HCT116 (cell line): ENCODE data around the gene CRNN.

Experiments used
- YY1 ChIP-seq: IDR thresholded peaks from 2 replicates; pipeline ENCODE4 v1.6.1; 2011; ENCODE audit warnings: low read length, low read depth, moderate library complexity, mild to moderate bottlenecking; ENCODE audit not compliant: insufficient replicate concordance; ENCODE audit errors: extremely low read depth
- TF ChIP-seq, protein P1 (sequence below), 3 experiments: fragments of 200-600 bp in 1 of 3; sonication (generic) in 1 of 3; IDR thresholded peaks in 2 of 3; conservative IDR thresholded peaks in 1 of 3; 2 replicates each; pipeline ENCODE4 v1.5.1; 2012 to 2017; ENCODE audit warnings: low read depth in 2 of 3, low read length in 2 of 3, antibody characterized with exemption in 1 of 3, borderline replicate concordance in 1 of 3, control low read depth in 1 of 3, mild to moderate bottlenecking in 1 of 3, mixed read lengths in 1 of 3, mixed run types in 1 of 3, moderate library complexity in 1 of 3; ENCODE audit not compliant: insufficient read depth in 1 of 3
- TF ChIP-seq, protein P2 (sequence below): IDR thresholded peaks from 2 replicates; pipeline ENCODE4 v1.6.1; 2012; ENCODE audit warnings: low read depth
- TF ChIP-seq, protein P3 (sequence below): IDR thresholded peaks from 2 replicates; pipeline ENCODE4 v1.6.1; 2012

DNA sequence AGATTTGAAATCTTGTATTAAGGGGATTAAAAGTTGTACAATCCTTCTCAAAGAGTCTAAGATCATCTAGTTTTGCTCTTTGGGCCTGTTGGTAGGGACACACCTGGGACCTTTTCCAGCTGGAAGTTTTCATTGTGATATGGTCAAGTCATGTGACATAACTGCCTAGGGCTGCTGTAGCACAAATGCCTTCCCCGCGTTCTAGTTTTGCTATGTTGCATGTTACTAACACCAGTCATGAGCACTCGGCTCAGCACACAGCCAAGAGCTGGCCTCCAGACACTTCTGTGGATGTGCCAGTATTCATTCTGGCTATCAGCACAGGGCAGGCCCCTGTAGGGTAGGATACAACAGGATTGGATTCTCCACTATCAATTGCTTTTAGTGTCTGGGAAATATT is 39.6 kb downstream of the CRNN start:
- TF ChIP-seq, protein P1, sequence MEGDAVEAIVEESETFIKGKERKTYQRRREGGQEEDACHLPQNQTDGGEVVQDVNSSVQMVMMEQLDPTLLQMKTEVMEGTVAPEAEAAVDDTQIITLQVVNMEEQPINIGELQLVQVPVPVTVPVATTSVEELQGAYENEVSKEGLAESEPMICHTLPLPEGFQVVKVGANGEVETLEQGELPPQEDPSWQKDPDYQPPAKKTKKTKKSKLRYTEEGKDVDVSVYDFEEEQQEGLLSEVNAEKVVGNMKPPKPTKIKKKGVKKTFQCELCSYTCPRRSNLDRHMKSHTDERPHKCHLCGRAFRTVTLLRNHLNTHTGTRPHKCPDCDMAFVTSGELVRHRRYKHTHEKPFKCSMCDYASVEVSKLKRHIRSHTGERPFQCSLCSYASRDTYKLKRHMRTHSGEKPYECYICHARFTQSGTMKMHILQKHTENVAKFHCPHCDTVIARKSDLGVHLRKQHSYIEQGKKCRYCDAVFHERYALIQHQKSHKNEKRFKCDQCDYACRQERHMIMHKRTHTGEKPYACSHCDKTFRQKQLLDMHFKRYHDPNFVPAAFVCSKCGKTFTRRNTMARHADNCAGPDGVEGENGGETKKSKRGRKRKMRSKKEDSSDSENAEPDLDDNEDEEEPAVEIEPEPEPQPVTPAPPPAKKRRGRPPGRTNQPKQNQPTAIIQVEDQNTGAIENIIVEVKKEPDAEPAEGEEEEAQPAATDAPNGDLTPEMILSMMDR (IDR thresholded peaks at IDR 0.05 in 2 of 3, conservative IDR thresholded peaks at IDR 0.05 in 1 of 3; ENCODE audit: borderline replicate concordance in 1 of 3, insufficient read depth in 1 of 3, low read depth in 2 of 3, low read length in 2 of 3), result no peak
- TF ChIP-seq, protein P2, sequence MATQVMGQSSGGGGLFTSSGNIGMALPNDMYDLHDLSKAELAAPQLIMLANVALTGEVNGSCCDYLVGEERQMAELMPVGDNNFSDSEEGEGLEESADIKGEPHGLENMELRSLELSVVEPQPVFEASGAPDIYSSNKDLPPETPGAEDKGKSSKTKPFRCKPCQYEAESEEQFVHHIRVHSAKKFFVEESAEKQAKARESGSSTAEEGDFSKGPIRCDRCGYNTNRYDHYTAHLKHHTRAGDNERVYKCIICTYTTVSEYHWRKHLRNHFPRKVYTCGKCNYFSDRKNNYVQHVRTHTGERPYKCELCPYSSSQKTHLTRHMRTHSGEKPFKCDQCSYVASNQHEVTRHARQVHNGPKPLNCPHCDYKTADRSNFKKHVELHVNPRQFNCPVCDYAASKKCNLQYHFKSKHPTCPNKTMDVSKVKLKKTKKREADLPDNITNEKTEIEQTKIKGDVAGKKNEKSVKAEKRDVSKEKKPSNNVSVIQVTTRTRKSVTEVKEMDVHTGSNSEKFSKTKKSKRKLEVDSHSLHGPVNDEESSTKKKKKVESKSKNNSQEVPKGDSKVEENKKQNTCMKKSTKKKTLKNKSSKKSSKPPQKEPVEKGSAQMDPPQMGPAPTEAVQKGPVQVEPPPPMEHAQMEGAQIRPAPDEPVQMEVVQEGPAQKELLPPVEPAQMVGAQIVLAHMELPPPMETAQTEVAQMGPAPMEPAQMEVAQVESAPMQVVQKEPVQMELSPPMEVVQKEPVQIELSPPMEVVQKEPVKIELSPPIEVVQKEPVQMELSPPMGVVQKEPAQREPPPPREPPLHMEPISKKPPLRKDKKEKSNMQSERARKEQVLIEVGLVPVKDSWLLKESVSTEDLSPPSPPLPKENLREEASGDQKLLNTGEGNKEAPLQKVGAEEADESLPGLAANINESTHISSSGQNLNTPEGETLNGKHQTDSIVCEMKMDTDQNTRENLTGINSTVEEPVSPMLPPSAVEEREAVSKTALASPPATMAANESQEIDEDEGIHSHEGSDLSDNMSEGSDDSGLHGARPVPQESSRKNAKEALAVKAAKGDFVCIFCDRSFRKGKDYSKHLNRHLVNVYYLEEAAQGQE, result no peak
- TF ChIP-seq, protein P3, sequence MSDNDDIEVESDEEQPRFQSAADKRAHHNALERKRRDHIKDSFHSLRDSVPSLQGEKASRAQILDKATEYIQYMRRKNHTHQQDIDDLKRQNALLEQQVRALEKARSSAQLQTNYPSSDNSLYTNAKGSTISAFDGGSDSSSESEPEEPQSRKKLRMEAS, result no peak
- no peak for TF ChIP-seq YY1
